SH-SY5Y (cell line): ENCODE results near the gene CBR4.

Source experiments
- GATA2 ChIP-seq: IDR thresholded peaks from 2 replicates; pipeline ENCODE4 v1.6.1; 2011; ENCODE audit warnings: mild to moderate bottlenecking, low read depth, low read length
- GATA3 ChIP-seq: IDR thresholded peaks from 2 replicates; pipeline ENCODE4 v1.6.1; 2011; ENCODE audit warnings: low read depth, mild to moderate bottlenecking, low read length, moderate library complexity

- TF ChIP-seq GATA2: no peak
- no peak for TF ChIP-seq GATA3
These were observed 10.2 kb downstream of the CBR4 start for GRCh38 chr4:168999809-169000208.
